HCT116 (cell line): Measurements from ENCODE around the gene NAA25. TPM values are rescaled to one million over a fixed set of nuclear protein-coding genes. Genes with fewer than 3 reads are reported as not detected.

Experiments
- ATAC-seq: fragments of 200-7000 bp; cut with Tn5 transposase; 2 replicates; pipeline ENCODE4 v1.9.1; 2020; ENCODE audit warnings: mild to moderate bottlenecking, moderate library complexity
- BruUV-seq: library from RNA; stranded (reverse); fragments of 400-500 nt; replicated peaks from 2 replicates; lab custom pipeline; 2021; lab: Mats Ljungman, UMichigan
- CTCF ChIA-PET: fragments of 300-600 bp; sonication (Branson Sonifier 250); formaldehyde crosslinking; loops from one replicate; lab custom pipeline; 2021; ENCODE audit warnings: antibody characterized with exemption; lab: Charles Lee
- POLR2A ChIA-PET: fragments of 300-600, 350-600 bp; sonication (Branson Sonifier 250); formaldehyde crosslinking; loops from one replicate; lab custom pipeline; 2021; ENCODE audit warnings: antibody characterized with exemption; lab: Charles Lee
- RAD21 ChIA-PET, 2 experiments: fragments of 300-600 bp; sonication (Branson Sonifier 250); formaldehyde crosslinking; loops; one replicate each; lab custom pipeline; 2023; ENCODE audit warnings: low total read pairs in 2 of 2; ENCODE audit not compliant: uncharacterized antibody in 2 of 2, unreplicated experiment in 2 of 2, low non-redundant PET in 1 of 2; lab: Charles Lee
- DNase-seq: peaks from one replicate; pipeline ENCODE4 v3.0.0-alpha.2; 2010; ENCODE audit warnings: low read depth, low spot score
- H2AFZ ChIP-seq: fragments of 200-600 bp; shearing (Covaris generic), sonication (generic); 2 replicates; pipeline ENCODE4 v1.6.1; 2017; ENCODE audit warnings: low read depth, mixed run types, mixed read lengths, antibody characterized with exemption, low read length; ENCODE audit not compliant: poor library complexity, severe bottlenecking
- H3K27ac ChIP-seq: 2 replicates; pipeline ENCODE4 v1.5.1; 2012; ENCODE audit warnings: low read depth, low read length
- H3K27me3 ChIP-seq: fragments of 200-600 bp; sonication (generic); 2 replicates; pipeline ENCODE4 v1.6.1; 2016; ENCODE audit warnings: mixed run types, low read length, mixed read lengths; ENCODE audit not compliant: insufficient read depth
- H3K36me3 ChIP-seq, 2 experiments: fragments of 200-500 bp in 1 of 2; fragments of 200-600 bp in 1 of 2; sonication (Bioruptor generic) in 1 of 2; sonication (generic) in 1 of 2; 2 replicates each; pipeline versions ENCODE4 v1.5.1 to v1.6.1; 2014 to 2016; ENCODE audit warnings: low read length in 2 of 2, inconsistent platforms in 1 of 2, mixed read lengths in 1 of 2, mixed run types in 1 of 2; ENCODE audit not compliant: insufficient read depth in 2 of 2, control insufficient read depth in 1 of 2
- H3K4me1 ChIP-seq, 2 experiments: fragments of 200-600 bp in 1 of 2; sonication (generic) in 1 of 2; 2 replicates each; pipeline versions ENCODE4 v1.5.1 to v1.6.1; 2012 to 2017; ENCODE audit warnings: low read length in 2 of 2, inconsistent platforms in 1 of 2, mild to moderate bottlenecking in 1 of 2, mixed read lengths in 1 of 2, mixed run types in 1 of 2, moderate library complexity in 1 of 2; ENCODE audit not compliant: insufficient read depth in 2 of 2, control insufficient read depth in 1 of 2
- H3K4me2 ChIP-seq: fragments of 200-600 bp; sonication (generic); 2 replicates; pipeline ENCODE4 v1.6.1; 2017; ENCODE audit warnings: mixed run types, low read length, mixed read lengths
- H3K4me3 ChIP-seq, 2 experiments: fragments of 200-600 bp in 1 of 2; sonication (generic) in 1 of 2; replicated peaks in 1 of 2; 2 replicates each; pipeline ENCODE4 v1.5.1; 2011 to 2016; ENCODE audit warnings: low read length in 2 of 2, control low read depth in 1 of 2, low read depth in 1 of 2, mild to moderate bottlenecking in 1 of 2, mixed read lengths in 1 of 2, mixed run types in 1 of 2
- H3K79me2 ChIP-seq: fragments of 200-600 bp; sonication (generic); 2 replicates; pipeline ENCODE4 v1.6.1; 2017; ENCODE audit warnings: mild to moderate bottlenecking, mixed run types, low read length, moderate library complexity, mixed read lengths; ENCODE audit not compliant: insufficient read depth
- H3K9ac ChIP-seq: fragments of 200-600 bp; sonication (generic); 2 replicates; pipeline ENCODE4 v1.6.1; 2016; ENCODE audit warnings: low read length, mixed read lengths
- H3K9me2 ChIP-seq: fragments of 200-600 bp; sonication (generic), shearing (Covaris generic); 2 replicates; pipeline ENCODE4 v1.6.1; 2017; ENCODE audit warnings: mixed run types, mild to moderate bottlenecking, moderate library complexity; ENCODE audit not compliant: insufficient read depth
- H3K9me3 ChIP-seq, 2 experiments: fragments of 200-500 bp in 1 of 2; fragments of 200-600 bp in 1 of 2; sonication (Bioruptor generic) in 1 of 2; sonication (generic) in 1 of 2; 2 replicates each; pipeline ENCODE4 v1.6.1; 2014 to 2017; ENCODE audit warnings: low read length in 2 of 2, mixed read lengths in 2 of 2, inconsistent platforms in 1 of 2, low read depth in 1 of 2, mild to moderate bottlenecking in 1 of 2, mixed run types in 1 of 2, moderate library complexity in 1 of 2; ENCODE audit not compliant: control insufficient read depth in 1 of 2, insufficient read depth in 1 of 2
- H4K20me1 ChIP-seq: fragments of 200-600 bp; sonication (generic), shearing (Covaris generic); 2 replicates; pipeline ENCODE4 v1.6.1; 2017; ENCODE audit warnings: mixed run types, mild to moderate bottlenecking, moderate library complexity; ENCODE audit not compliant: insufficient read depth
- CBX3 ChIP-seq: IDR thresholded peaks from 2 replicates; pipeline ENCODE4 v1.6.1; 2012; ENCODE audit warnings: low read depth
- CEBPB ChIP-seq: IDR thresholded peaks from 2 replicates; pipeline ENCODE4 v1.6.1; 2012; ENCODE audit warnings: low read depth
- EGR1 ChIP-seq: IDR thresholded peaks from 2 replicates; pipeline ENCODE4 v1.6.1; 2012; ENCODE audit warnings: low read depth
- ELF1 ChIP-seq: IDR thresholded peaks from 2 replicates; pipeline ENCODE4 v1.6.1; 2012; ENCODE audit warnings: low read depth, borderline replicate concordance
- RAD21 ChIP-seq: IDR thresholded peaks from 2 replicates; pipeline ENCODE4 v1.6.1; 2012; ENCODE audit warnings: low read depth, mild to moderate bottlenecking
- SIN3A ChIP-seq: IDR thresholded peaks from 2 replicates; pipeline ENCODE4 v1.6.1; 2012; ENCODE audit warnings: low read depth
- SP1 ChIP-seq: IDR thresholded peaks from 2 replicates; pipeline ENCODE4 v1.6.1; 2012; ENCODE audit warnings: low read depth
- SRF ChIP-seq: IDR thresholded peaks from 2 replicates; pipeline ENCODE4 v1.6.1; 2012; ENCODE audit warnings: low read depth
- TCF7L2 ChIP-seq: IDR thresholded peaks from 2 replicates; pipeline ENCODE4 v1.7.0; 2011; ENCODE audit warnings: borderline replicate concordance, inconsistent platforms; ENCODE audit not compliant: insufficient read depth, insufficient read length; ENCODE audit errors: extremely low read depth
- YY1 ChIP-seq: IDR thresholded peaks from 2 replicates; pipeline ENCODE4 v1.6.1; 2011; ENCODE audit warnings: low read length, low read depth, moderate library complexity, mild to moderate bottlenecking; ENCODE audit not compliant: insufficient replicate concordance; ENCODE audit errors: extremely low read depth
- ZFX ChIP-seq: fragments of 450-650 bp; IDR thresholded peaks from 2 replicates; pipeline ENCODE4 v1.6.1; 2017
- ZNF274 ChIP-seq: fragments of 200-500 bp; sonication (Bioruptor generic); IDR thresholded peaks from 2 replicates; pipeline ENCODE4 v1.6.1; 2014; ENCODE audit warnings: mild to moderate bottlenecking, low read depth, low read length, inconsistent platforms
- intact Hi-C: fragments of 100-400 bp; cut with micrococcal nuclease; formaldehyde crosslinking; loops from 2 replicates; pipeline ENCODE4 v1.10.0; 2022
- total RNA-seq: library from RNA; stranded (reverse); gene quantifications from one replicate; pipeline ENCODE4 v1.2.1, GENCODE V29; 2021; ENCODE audit not compliant: unreplicated experiment
- TF ChIP-seq, protein P1 (sequence below), 3 experiments: fragments of 200-600 bp in 1 of 3; sonication (generic) in 1 of 3; IDR thresholded peaks in 2 of 3; conservative IDR thresholded peaks in 1 of 3; 2 replicates each; pipeline ENCODE4 v1.5.1; 2012 to 2017; ENCODE audit warnings: low read depth in 2 of 3, low read length in 2 of 3, antibody characterized with exemption in 1 of 3, borderline replicate concordance in 1 of 3, control low read depth in 1 of 3, mild to moderate bottlenecking in 1 of 3, mixed read lengths in 1 of 3, mixed run types in 1 of 3, moderate library complexity in 1 of 3; ENCODE audit not compliant: insufficient read depth in 1 of 3
- TF ChIP-seq, protein P2 (sequence below): IDR thresholded peaks from 2 replicates; pipeline ENCODE4 v1.6.1; 2012; ENCODE audit warnings: low read depth
- TF ChIP-seq, protein P3 (sequence below): IDR thresholded peaks from 2 replicates; pipeline ENCODE4 v1.6.1; 2011; ENCODE audit warnings: mild to moderate bottlenecking, low read length, moderate library complexity; ENCODE audit not compliant: insufficient replicate concordance; ENCODE audit errors: extremely low read depth

The NAA25 gene
- total RNA-seq, 1 experiment from 2014 or later, result 56.6 TPM

DNA sequence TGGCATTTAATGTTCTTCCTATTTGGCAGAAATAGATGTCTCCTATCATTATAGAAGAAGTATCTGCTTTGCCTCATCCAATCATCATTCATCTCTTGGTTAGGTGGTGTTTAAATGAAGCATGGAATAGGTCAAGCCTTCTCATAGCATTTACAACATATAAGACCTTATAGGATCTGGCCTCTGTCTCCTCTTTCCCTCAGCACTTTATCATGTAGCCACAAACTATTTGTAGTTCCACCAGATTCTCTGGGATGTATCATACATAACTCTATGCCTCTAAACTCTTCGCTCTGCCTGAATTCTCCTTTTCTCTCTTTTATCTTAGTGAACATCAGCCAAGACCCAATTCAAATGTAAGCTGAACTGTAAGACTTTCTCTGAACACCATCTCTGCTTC, 20.7 kb downstream of the NAA25 start:
- Histone ChIP-seq H2AFZ (no peak overlapping the region), H3K4me2 (no peak overlapping the region), H3K27ac (no peak overlapping the region), H3K9ac (no peak overlapping the region), H3K27me3 (no peaks in the 10 kb centered on the region), H3K4me1 (no peaks in the 10 kb centered on the region), H3K79me2 (peaks cover 98% of the 10 kb centered on the region), H4K20me1 (peaks cover 12% of the 10 kb centered on the region; the same call in 1 of the 2 replicates), H3K9me2 (no peaks in the 10 kb centered on the region)
- RAD21 ChIA-PET, result no interaction called here
- DNase-seq, result no peak
- BruUV-seq, result no TSS peak
- ATAC-seq, result no peak
- TF ChIP-seq ZNF274 (no peak), CEBPB (no peak), SP1 (no peak), SIN3A (no peak), TCF7L2 (no peak), ZFX (no peak), CBX3 (no peak), SRF (no peak), ELF1 (no peak), RAD21 (no peak), EGR1 (no peak), YY1 (no peak)
- TF ChIP-seq, protein P1, sequence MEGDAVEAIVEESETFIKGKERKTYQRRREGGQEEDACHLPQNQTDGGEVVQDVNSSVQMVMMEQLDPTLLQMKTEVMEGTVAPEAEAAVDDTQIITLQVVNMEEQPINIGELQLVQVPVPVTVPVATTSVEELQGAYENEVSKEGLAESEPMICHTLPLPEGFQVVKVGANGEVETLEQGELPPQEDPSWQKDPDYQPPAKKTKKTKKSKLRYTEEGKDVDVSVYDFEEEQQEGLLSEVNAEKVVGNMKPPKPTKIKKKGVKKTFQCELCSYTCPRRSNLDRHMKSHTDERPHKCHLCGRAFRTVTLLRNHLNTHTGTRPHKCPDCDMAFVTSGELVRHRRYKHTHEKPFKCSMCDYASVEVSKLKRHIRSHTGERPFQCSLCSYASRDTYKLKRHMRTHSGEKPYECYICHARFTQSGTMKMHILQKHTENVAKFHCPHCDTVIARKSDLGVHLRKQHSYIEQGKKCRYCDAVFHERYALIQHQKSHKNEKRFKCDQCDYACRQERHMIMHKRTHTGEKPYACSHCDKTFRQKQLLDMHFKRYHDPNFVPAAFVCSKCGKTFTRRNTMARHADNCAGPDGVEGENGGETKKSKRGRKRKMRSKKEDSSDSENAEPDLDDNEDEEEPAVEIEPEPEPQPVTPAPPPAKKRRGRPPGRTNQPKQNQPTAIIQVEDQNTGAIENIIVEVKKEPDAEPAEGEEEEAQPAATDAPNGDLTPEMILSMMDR (IDR thresholded peaks at IDR 0.05 in 2 of 3, conservative IDR thresholded peaks at IDR 0.05 in 1 of 3; ENCODE audit: borderline replicate concordance in 1 of 3, insufficient read depth in 1 of 3, low read depth in 2 of 3, low read length in 2 of 3), result no peak
- TF ChIP-seq, protein P2, sequence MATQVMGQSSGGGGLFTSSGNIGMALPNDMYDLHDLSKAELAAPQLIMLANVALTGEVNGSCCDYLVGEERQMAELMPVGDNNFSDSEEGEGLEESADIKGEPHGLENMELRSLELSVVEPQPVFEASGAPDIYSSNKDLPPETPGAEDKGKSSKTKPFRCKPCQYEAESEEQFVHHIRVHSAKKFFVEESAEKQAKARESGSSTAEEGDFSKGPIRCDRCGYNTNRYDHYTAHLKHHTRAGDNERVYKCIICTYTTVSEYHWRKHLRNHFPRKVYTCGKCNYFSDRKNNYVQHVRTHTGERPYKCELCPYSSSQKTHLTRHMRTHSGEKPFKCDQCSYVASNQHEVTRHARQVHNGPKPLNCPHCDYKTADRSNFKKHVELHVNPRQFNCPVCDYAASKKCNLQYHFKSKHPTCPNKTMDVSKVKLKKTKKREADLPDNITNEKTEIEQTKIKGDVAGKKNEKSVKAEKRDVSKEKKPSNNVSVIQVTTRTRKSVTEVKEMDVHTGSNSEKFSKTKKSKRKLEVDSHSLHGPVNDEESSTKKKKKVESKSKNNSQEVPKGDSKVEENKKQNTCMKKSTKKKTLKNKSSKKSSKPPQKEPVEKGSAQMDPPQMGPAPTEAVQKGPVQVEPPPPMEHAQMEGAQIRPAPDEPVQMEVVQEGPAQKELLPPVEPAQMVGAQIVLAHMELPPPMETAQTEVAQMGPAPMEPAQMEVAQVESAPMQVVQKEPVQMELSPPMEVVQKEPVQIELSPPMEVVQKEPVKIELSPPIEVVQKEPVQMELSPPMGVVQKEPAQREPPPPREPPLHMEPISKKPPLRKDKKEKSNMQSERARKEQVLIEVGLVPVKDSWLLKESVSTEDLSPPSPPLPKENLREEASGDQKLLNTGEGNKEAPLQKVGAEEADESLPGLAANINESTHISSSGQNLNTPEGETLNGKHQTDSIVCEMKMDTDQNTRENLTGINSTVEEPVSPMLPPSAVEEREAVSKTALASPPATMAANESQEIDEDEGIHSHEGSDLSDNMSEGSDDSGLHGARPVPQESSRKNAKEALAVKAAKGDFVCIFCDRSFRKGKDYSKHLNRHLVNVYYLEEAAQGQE, result no peak
- TF ChIP-seq, protein P3, sequence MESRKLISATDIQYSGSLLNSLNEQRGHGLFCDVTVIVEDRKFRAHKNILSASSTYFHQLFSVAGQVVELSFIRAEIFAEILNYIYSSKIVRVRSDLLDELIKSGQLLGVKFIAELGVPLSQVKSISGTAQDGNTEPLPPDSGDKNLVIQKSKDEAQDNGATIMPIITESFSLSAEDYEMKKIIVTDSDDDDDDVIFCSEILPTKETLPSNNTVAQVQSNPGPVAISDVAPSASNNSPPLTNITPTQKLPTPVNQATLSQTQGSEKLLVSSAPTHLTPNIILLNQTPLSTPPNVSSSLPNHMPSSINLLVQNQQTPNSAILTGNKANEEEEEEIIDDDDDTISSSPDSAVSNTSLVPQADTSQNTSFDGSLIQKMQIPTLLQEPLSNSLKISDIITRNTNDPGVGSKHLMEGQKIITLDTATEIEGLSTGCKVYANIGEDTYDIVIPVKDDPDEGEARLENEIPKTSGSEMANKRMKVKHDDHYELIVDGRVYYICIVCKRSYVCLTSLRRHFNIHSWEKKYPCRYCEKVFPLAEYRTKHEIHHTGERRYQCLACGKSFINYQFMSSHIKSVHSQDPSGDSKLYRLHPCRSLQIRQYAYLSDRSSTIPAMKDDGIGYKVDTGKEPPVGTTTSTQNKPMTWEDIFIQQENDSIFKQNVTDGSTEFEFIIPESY, result no peak
- TF ChIP-seq, all 23 proteins: peak for 0
- H3K4me3 ChIP-seq, result no peak overlapping the region
- ChIA-PET CTCF (no interaction called here), POLR2A (interaction anchor here (0.7 kb wide), 1 partner anchor 21 kb away, joined by 4 read pairs; no protein-coding TSS in a partner anchor)
- H3K9me3 ChIP-seq, result no peaks in the 10 kb centered on the region
- H3K36me3 ChIP-seq, result peaks cover 39 to 46% of the 10 kb centered on the region in 2 experiments
- intact Hi-C loops, result no loop called here
